ENCODE measurements around the gene ART1. TPM values are rescaled to one million over a fixed set of nuclear protein-coding genes. Genes with fewer than 3 reads are reported as not detected.
A peak's percentile ranks its signal among the peaks of the same experiment; 100 is the strongest.

Gene ART1
- total and polyA plus RNA-seq, 12 donors, result 0.03 to 2.8 (median 1.2) TPM; not detected in 3

DNA sequence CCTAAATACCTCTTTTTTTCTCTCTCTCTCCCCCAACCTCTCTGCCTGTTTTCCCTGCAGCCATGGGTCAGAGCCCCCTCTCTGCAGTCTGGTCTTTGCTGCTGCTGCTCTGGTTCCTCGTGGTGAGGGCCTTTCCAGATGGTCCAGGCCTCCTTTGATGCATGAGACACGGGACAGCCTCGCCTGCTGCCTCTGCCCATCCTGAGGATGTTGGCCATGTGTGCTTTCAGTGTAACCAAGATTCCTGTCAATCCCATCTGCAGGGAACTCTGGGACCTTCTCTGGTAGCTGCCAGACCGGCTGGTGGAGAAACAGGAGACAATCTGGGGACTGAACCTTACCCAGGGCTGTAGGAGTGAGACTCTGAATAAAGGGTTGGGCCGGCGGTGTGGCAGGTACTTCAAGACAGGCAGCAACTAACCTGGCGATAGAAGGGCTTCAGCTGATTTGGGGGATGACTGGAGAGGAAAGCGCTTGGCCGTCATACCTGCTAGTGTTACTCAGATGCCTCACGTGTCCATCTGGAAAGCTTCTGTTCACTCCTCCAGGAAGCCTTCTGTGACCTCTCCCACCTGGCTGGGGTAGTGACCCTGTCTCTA is 19.2 kb downstream of the ART1 start:
- Histone ChIP-seq H3K4me1 (peaks cover 0 to 8% (median 0%) of the 10 kb centered on the region in 9 donors), H3K36me3 (peaks cover 0 to 49% (median 4%) of the 10 kb centered on the region in 9 donors), H3K27ac (no peak overlapping the region), H3K4me3 (no peak overlapping the region), H3K27me3 (no peaks in the 10 kb centered on the region), H3K9me3 (no peaks in the 10 kb centered on the region)
- ATAC-seq (no peak), DNase-seq (no peak)
- 86 to 92% methylated on average over 10 of the region's 10 CpGs for WGBS, 2 donors
- TF ChIP-seq, protein P1, sequence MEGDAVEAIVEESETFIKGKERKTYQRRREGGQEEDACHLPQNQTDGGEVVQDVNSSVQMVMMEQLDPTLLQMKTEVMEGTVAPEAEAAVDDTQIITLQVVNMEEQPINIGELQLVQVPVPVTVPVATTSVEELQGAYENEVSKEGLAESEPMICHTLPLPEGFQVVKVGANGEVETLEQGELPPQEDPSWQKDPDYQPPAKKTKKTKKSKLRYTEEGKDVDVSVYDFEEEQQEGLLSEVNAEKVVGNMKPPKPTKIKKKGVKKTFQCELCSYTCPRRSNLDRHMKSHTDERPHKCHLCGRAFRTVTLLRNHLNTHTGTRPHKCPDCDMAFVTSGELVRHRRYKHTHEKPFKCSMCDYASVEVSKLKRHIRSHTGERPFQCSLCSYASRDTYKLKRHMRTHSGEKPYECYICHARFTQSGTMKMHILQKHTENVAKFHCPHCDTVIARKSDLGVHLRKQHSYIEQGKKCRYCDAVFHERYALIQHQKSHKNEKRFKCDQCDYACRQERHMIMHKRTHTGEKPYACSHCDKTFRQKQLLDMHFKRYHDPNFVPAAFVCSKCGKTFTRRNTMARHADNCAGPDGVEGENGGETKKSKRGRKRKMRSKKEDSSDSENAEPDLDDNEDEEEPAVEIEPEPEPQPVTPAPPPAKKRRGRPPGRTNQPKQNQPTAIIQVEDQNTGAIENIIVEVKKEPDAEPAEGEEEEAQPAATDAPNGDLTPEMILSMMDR (IDR thresholded peaks at IDR 0.05), result no peak
- intact Hi-C loops (cut with DNase I), result no loop called here

- intact Hi-C loops (cut with DNase I), result no loop called here
- H3K36me3 ChIP-seq, result peaks cover 0 to 63% (median 4%) of the 10 kb centered on the region in 9 donors
- no peaks in the 10 kb centered on the region for H3K9me3 ChIP-seq
- H3K27me3 ChIP-seq, result no peaks in the 10 kb centered on the region
- ATAC-seq (peak in 1 of 8 donors; percentile 32), DNase-seq (no peak)
- peaks cover 0 to 20% (median 3%) of the 10 kb centered on the region in 9 donors for H3K4me1 ChIP-seq
- 93 to 96% methylated on average over 6 of the region's 6 CpGs for WGBS, 2 donors
- no peak overlapping the region for H3K27ac ChIP-seq
- H3K4me3 ChIP-seq, result no peak overlapping the region
- TF ChIP-seq, protein P1 (IDR thresholded peaks at IDR 0.05), result no peak
Observed at GRCh38 chr11:3665336-3666022, 20.6 kb downstream of the ART1 start.

- peaks cover 0 to 69% (median 4%) of the 10 kb centered on the region in 9 donors for H3K36me3 ChIP-seq
- H3K4me1 ChIP-seq, result peaks cover 0 to 20% (median 3%) of the 10 kb centered on the region in 9 donors
- H3K4me3 ChIP-seq, result no peak overlapping the region
- WGBS, 2 donors, result 95% methylated on average over 17 of the region's 17 CpGs
- no peaks in the 10 kb centered on the region for H3K27me3 ChIP-seq
- H3K27ac ChIP-seq, result no peak overlapping the region
- no peaks in the 10 kb centered on the region for H3K9me3 ChIP-seq
- ATAC-seq, result no peak
- intact Hi-C loops (cut with DNase I), result no loop called here
- DNase-seq, result no peak
- TF ChIP-seq, protein P1 (IDR thresholded peaks at IDR 0.05), result no peak
Observed at GRCh38 chr11:3666023-3666530, 21.1 kb downstream of the ART1 start.

GRCh38 chr11:3667149-3668035 is 22.5 kb downstream of the ART1 start:
- no peak for ATAC-seq
- DNase-seq, result no peak
- TF ChIP-seq, protein P1 (IDR thresholded peaks at IDR 0.05), result no peak
- Histone ChIP-seq H3K36me3 (peaks cover 0 to 82% (median 7%) of the 10 kb centered on the region in 9 donors), H3K4me3 (no peak overlapping the region), H3K27me3 (no peaks in the 10 kb centered on the region), H3K9me3 (no peaks in the 10 kb centered on the region), H3K4me1 (peaks cover 0 to 20% (median 3%) of the 10 kb centered on the region in 9 donors), H3K27ac (no peak overlapping the region)
- intact Hi-C loops (cut with DNase I), result no loop called here
- WGBS, 2 donors, result 99% methylated on average over 84 to 89 of the region's 89 CpGs

Measured in heart right ventricle (tissue), 16 donors.